Brain pericyte (primary cell): ENCODE measurements around the gene CCDC9B.

Experiments used
- DNase-seq: peaks from one replicate; pipeline ENCODE4 v3.0.0-alpha.2; 2012; ENCODE audit warnings: low read depth, low spot score

Gene CCDC9B

DNA sequence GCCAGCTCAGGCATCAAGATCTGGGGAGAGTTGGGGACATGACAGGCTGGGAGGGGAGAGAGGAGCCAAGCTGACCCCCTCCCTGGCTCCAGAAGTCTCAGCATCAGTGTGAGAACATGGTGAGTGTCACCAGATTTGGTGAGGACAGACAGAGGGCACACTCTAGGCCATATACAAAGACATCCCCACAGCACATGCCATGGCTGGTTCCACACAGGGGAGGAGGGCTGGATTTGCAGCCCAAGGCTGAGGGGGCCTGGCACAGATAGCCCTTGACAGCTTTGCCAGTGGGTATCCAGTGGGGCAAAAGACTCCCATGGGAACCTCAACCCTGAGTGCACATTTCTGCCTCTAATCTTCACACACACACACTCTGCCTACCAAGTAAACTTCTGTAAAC lies 47.7 kb downstream of the CCDC9B start:
- DNase-seq = no peak

GRCh38 chr15:40292246-40292645 lies 48.5 kb downstream of the CCDC9B start:
- DNase-seq = no peak

DNA sequence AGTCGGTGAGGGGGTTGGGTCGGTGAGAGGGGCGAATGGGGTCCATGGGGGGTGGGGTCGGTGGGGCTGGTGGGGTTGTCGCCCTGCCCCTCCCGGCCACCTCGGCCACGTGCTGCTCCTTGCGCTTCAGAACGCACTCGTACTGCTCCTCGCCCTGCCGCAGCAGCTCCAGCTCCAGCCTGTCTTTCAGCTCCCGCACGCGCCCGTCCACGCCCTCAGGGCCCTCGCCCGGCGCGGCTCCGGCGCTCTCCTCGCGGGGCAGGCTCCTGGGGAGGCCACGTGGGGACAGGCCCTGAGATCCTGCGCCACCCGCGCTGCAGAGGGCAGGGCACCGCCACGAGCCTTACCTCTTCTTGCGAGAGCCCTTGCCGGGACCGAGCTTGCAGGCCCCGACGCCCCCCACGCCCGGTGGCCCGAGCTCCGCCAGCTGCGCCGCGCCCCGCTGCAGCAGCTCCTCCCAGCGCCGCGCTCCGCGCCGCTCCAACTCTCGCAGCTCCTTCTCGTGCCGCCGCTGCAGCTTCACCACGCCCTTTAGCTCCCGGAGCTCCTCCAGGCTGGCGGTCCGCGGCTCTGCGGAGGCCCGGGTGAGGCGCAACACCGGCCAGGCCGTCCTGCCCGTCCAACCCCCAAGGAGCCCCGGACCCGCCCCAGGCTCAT lies 49.7 kb downstream of the CCDC9B start:
- no peak for DNase-seq

DNA sequence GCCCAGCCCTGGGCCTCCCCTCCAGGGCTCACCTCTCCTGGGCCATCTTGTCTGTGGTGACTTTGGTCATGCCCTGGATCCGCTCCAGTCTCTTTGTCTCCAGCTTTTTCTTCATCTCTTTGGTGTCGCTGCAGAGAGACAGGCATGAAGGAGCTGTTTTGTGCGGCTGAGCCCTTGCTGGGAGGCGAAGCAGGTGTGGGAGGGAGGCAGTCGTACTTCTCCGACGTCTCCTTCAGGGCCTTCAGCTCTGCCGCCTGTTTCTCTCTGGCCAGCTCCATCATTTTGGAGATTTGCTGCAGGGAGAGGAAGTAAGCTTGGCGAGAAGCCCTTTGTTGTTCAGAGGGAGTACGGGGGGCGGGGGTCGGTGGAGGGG lies 50.2 kb downstream of the CCDC9B start:
- DNase-seq = no peak

DNA sequence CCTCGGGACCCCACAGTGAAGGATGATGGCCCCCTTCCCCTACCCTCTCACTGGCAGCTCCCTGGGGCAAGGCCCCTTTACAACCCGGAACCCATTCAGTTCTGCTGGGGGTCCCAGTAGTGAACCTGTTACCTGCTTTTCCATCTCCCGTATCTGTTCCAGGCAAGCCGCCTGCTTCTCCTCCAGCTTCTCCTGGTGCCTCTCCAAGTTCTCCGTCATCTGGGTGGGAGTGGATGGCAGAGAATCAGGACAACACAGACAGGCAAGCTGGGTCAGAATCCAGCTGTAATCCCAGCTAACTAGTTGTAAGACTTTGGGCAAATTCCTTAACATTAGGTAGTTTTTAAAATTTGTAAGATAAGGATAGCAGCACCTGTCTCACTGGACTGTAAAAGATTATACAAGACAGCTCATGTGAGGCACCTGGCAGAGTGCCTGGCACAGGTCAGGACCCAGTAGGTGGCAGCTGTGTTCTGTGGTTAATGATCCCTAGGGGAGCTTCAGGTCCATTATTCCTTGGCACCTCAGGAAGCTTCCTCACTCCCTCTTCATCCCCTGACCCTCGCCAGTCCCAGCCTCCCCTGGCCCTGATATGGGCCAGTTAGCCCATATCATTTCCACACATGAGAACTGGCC lies 51.5 kb downstream of the CCDC9B start:
- no peak for DNase-seq

DNA sequence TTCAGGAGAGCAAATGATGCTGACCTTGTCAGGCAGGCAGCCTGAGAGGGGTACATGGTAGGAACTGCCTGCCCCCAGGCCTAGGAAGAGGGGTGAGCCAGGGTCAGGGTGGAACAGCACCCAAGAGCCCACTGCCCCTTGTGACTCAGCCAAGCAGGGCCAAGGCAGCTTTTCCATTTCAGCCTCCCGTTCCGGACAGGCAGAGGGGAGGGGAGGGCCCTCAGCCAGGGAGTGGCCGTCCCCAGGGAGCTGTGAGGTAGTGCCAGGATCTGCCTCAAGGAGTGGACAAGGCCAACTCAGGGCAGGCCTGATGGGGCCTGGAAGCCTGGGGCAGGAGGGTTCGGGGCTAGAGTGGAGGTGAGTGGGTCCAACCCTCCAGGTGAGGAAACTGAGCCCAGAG lies 52.8 kb downstream of the CCDC9B start:
- DNase-seq = no peak

DNA sequence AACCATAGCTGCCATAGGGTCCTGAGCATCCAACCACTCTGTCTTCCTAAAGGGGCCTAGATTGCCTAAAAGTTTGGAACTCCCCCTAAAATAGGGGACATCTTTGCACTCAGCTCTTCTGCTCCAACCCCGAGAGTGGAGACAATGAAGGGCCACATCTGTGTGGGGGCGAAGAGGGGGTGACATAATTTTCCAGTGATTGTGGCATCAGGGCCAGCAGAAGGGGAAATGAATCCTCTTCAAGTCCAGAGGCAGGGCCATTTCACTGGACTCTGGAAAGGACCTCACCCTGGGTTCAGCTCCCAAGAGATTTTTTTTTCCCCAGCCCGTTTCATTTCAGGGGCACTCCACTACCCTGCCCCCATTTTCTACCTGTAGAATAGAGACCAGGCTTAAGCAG lies 53.2 kb downstream of the CCDC9B start:
- no peak for DNase-seq

DNA sequence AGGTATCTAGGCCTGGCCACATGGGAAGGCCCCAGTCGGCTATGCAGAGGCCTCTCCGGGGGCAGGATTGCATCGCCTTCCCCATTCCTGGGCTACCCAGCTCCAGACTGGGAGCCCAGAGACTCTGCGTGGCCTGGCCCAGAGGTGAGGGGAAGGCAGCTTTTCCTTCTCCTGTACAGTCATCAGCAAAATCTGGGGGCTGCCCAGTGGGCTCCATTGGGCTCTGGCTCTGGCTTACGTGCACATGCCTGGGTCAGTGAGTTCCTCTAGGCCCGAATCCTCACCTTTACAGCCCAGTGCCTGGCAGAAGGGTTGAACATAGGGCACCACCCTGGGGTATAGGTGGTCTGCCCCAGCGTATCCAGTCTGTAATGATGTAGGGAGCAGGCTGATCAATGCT lies 53.9 kb downstream of the CCDC9B start:
- DNase-seq = no peak

- DNase-seq = no peak
Observed at GRCh38 chr15:40286061-40286532, 54.6 kb downstream of the CCDC9B start.

GRCh38 chr15:40285554-40286011 lies 55.2 kb downstream of the CCDC9B start:
- DNase-seq = no peak

DNA sequence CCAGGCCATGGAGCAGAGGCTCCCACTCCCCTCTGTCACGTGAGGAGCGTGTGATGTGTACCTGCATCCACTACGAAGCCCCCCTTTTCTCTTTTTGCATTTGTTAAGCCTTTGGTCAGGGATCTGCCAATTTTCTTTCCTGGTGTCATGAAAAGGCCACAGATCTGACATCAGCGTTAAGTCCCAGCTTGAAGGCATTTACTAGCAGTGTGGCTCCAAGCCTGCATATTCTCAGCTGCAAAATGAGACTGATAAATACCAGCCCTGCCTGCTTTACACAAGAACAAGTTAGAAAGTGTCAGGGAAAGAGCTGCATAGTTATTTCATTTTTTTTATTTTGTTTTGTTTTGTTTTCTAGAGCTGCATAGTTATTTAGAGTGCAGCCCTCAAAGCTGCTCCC lies 55.6 kb downstream of the CCDC9B start:
- no peak for DNase-seq

GRCh38 chr15:40283615-40284300 lies 57.0 kb downstream of the CCDC9B start:
- DNase-seq = no peak

DNA sequence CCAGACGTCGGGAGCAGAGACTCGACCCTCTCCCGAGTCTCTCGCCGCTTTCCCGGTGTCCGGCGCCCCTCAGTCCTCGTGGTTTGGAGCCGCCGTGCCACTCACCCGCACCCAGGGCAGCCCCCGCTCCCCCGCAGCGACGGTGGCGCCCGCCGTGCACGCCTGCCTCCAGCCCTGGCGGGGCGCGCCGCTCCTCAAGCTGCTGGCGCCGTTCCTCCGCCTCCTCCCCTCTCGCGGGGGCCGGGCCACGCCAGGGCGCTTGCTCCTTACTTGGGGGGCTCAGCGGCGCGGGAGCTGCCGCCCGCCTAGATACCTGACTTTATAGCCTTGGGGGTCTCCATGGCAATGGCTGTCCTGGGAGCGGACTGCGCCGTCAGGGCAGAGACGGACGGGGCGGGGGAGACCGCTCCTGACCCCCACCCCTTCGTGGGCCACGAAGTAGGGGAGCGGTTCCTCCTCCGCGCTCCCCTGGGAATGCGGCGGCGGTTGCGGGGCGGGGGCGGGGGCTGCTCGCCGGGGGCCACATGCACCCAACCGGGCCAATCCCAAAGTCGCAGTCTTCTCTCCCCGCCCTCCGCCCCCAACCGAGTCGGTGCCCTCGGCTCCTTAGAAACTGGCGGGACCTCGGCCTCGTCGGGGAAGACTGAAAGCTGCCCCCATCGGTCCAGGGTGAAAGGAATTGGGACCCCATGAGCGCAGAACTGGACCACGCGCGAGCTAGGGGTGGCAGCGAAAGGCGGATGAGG lies 57.7 kb downstream of the CCDC9B start, which contains the start of gene ANKRD63:
Gene ANKRD63 (minus strand): TSS at position 196 of the 746 bp plus-strand sequence. CDS start 478 bp downstream, outside the sequence.
- DNase-seq = no peak

DNA sequence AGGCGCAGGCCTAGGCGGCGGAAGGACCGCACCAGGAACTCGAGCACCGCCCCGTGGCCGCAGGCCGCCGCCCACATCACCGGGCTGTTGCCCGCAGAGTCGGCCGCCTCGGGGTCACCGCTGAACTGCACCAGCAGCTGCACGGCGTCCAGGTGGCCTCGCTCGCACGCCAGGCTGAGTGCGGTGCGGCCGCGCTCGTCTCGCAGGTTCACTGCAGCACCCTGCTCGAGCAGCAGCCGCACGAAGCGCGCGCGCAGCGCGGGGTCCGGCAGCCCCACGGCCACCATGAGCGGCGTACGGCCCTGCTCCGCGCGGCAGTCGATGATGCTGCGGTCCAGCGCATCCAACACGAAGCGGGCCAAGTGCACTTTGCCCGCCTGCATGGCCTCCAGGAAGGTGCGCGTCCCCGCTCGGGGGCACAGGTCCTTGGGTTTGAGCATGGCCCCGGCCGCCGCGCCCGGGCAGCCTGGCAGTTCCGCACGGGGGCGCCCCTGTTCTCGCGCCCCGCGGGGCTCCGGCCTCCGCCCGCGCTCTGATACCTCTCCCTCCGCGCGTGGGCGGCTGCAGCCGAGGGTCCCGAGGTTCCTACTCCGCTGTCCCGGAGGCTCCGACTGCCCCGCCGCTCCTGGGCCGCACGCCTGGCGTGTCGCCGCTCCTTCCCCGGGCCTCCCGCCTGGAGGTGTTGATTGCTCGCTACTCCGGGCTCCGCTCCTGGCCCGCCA lies 58.4 kb downstream of the CCDC9B start:
- no peak for DNase-seq

DNA sequence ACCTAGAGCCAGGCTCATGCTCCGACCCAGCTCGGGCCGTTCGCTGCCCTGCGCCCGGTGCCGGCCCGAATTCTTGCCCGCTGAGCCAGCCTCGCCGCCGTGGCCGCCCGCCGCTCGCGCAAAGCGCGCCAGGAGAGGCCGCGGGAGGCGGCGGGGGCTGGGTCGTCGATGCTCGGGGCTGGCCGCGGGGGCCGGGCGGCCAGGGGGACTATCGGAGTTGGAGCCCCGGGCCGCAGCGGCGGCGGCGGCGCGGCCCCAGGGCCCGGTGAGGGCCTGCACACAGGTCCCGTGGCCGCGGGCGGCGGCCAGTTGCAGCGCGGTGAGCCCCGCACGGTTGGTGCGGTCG lies 59.0 kb downstream of the CCDC9B start:
- no peak for DNase-seq
